Lung (tissue), 12 donors: ENCODE results near the gene KCNC4. TPM values are rescaled to one million over a fixed set of nuclear protein-coding genes. Genes with fewer than 3 reads are reported as not detected.

Experiments used
- ATAC-seq: fragments of 200-7000 bp; cut with Tn5 transposase; one replicate; pipeline ENCODE4 v1.9.1; 2020; ENCODE audit warnings: moderate number of reproducible peaks; ENCODE audit not compliant: insufficient read depth, low FRiP score
- DNase-seq, 3 donors: peaks; one replicate each; pipeline ENCODE4 v3.0.0-alpha.2; 2013 to 2017
- H3K27ac ChIP-seq, 2 donors: one replicate each; pipeline ENCODE4 v1.5.1; 2013; ENCODE audit warnings: mild to moderate bottlenecking in 2 of 2, moderate library complexity in 2 of 2, control low read depth in 1 of 2, inconsistent platforms in 1 of 2, low read depth in 1 of 2, low read length in 1 of 2
- H3K27me3 ChIP-seq, 3 donors: one replicate each; pipeline ENCODE4 v1.5.1; 2013; ENCODE audit warnings: low read length in 2 of 3; ENCODE audit not compliant: control insufficient read depth in 3 of 3, insufficient read depth in 3 of 3
- H3K36me3 ChIP-seq, 4 donors: one replicate each; pipeline ENCODE4 v1.5.1; 2013; ENCODE audit warnings: low read length in 4 of 4, mild to moderate bottlenecking in 1 of 4, moderate library complexity in 1 of 4; ENCODE audit not compliant: control insufficient read depth in 4 of 4, insufficient read depth in 4 of 4
- H3K4me1 ChIP-seq, 5 donors: one replicate each; pipeline ENCODE4 v1.5.1; 2013; ENCODE audit warnings: low read length in 5 of 5, mild to moderate bottlenecking in 2 of 5, moderate library complexity in 1 of 5; ENCODE audit not compliant: control insufficient read depth in 5 of 5, insufficient read depth in 5 of 5
- H3K4me3 ChIP-seq: one replicate; pipeline ENCODE4 v1.5.1; 2013; ENCODE audit warnings: mild to moderate bottlenecking, control low read depth, moderate library complexity
- H3K9ac ChIP-seq, 2 donors: one replicate each; pipeline ENCODE4 v1.5.1; 2013; ENCODE audit warnings: low read length in 2 of 2, control low read depth in 1 of 2; ENCODE audit not compliant: insufficient read depth in 1 of 2
- H3K9me3 ChIP-seq, 4 donors: one replicate each; pipeline ENCODE4 v1.5.1; 2013; ENCODE audit warnings: low read length in 3 of 4, mild to moderate bottlenecking in 1 of 4, moderate library complexity in 1 of 4; ENCODE audit not compliant: control insufficient read depth in 4 of 4, insufficient read depth in 3 of 4
- CTCF ChIP-seq: IDR thresholded peaks from 2 replicates; pipeline ENCODE4 v1.5.1; 2012; ENCODE audit warnings: mild to moderate bottlenecking; ENCODE audit errors: control extremely low read depth, extremely low read depth
- WGBS, 2 donors: extraction: QIAGEN DNeasy Blood & Tissue Kit; methylation state at CpG; one replicate each; pipeline ENCODE4 v1.1.7; 2013; 5-methylcytosine and 5-hydroxymethylcytosine counted together
- polyA plus RNA-seq, 2 donors: library from polyadenylated mRNA; stranded (reverse); fragments of 200-250 nt; gene quantifications; one replicate each; pipeline ENCODE4 v1.2.1, GENCODE V29; 2013
- total RNA-seq, 2 donors: library from RNA; depleted of rRNA in 1 of 2; stranded (reverse); fragments of >200 nt in 1 of 2; gene quantifications; one replicate each; pipeline ENCODE4 v1.2.1, GENCODE V29; 2014 to 2021
- donor health status: control.
- donor health status: control.
- donor health status: Bipolar disorder and iron deficiency.
- donor health status: healthy.
- donor health status: DM: yes; HTN: yes; CAD: no.

KCNC4 gene
- total and polyA plus RNA-seq, 4 donors, result 3.1 to 9.2 (median 3.5) TPM

- ATAC-seq (no peak), DNase-seq (peak in 1 of 3 donors; percentile 13)
- H3K9ac ChIP-seq, result no peak overlapping the region
- no peaks in the 10 kb centered on the region for H3K9me3 ChIP-seq
- H3K27ac ChIP-seq, result no peak overlapping the region
- 33 to 43% methylated on average over 2 of the region's 2 CpGs for WGBS, 2 donors
- TF ChIP-seq CTCF, result no peak
- H3K4me3 ChIP-seq, result no peak overlapping the region
- H3K4me1 ChIP-seq, result peaks cover 0 to 16% (median 0%) of the 10 kb centered on the region in 5 donors
- H3K36me3 ChIP-seq, result no peaks in the 10 kb centered on the region
- peaks cover 0 to 4% (median 0%) of the 10 kb centered on the region in 3 donors for H3K27me3 ChIP-seq
Observed at GRCh38 chr1:110241516-110241915, 31.4 kb downstream of the KCNC4 start.

GRCh38 chr1:110242062-110242461 lies 31.9 kb downstream of the KCNC4 start:
- no peak for TF ChIP-seq CTCF
- no peak overlapping the region for H3K9ac ChIP-seq
- DNase-seq (no peak), ATAC-seq (no peak)
- no peak overlapping the region for H3K4me3 ChIP-seq
- peaks cover 0 to 16% (median 0%) of the 10 kb centered on the region in 5 donors for H3K4me1 ChIP-seq
- H3K27me3 ChIP-seq, result peaks cover 0 to 3% (median 0%) of the 10 kb centered on the region in 3 donors
- H3K9me3 ChIP-seq, result no peaks in the 10 kb centered on the region
- H3K27ac ChIP-seq, result no peak overlapping the region
- no peaks in the 10 kb centered on the region for H3K36me3 ChIP-seq
- whole genome bisulfite sequencing, 2 donors, result 75 to 91% methylated on average over 4 of the region's 4 CpGs

- no peak overlapping the region for H3K4me3 ChIP-seq
- TF ChIP-seq CTCF, result no peak
- no peak for ATAC-seq
- H3K36me3 ChIP-seq, result no peaks in the 10 kb centered on the region
- H3K27me3 ChIP-seq, result peaks cover 0 to 3% (median 0%) of the 10 kb centered on the region in 3 donors
- no peak for DNase-seq
- H3K27ac ChIP-seq, result no peak overlapping the region
- no peak overlapping the region for H3K9ac ChIP-seq
- WGBS, 2 donors, result 86 to 91% methylated on average over 4 of the region's 4 CpGs
- no peaks in the 10 kb centered on the region for H3K9me3 ChIP-seq
- peaks cover 0 to 16% (median 0%) of the 10 kb centered on the region in 5 donors for H3K4me1 ChIP-seq
Observed at GRCh38 chr1:110242731-110243130, 32.6 kb downstream of the KCNC4 start.

GRCh38 chr1:110243146-110243545 lies 33.0 kb downstream of the KCNC4 start:
- no peaks in the 10 kb centered on the region for H3K9me3 ChIP-seq
- H3K27me3 ChIP-seq, result peaks cover 0 to 3% (median 0%) of the 10 kb centered on the region in 3 donors
- no peak overlapping the region for H3K4me3 ChIP-seq
- H3K4me1 ChIP-seq, result peaks cover 0 to 16% (median 0%) of the 10 kb centered on the region in 5 donors
- no peak for DNase-seq
- no peak overlapping the region for H3K9ac ChIP-seq
- WGBS, 2 donors, result 66 to 74% methylated on average over 7 of the region's 7 CpGs
- H3K27ac ChIP-seq, result no peak overlapping the region
- H3K36me3 ChIP-seq, result no peaks in the 10 kb centered on the region
- TF ChIP-seq CTCF, result no peak
- ATAC-seq, result no peak
